Liver (tissue), 3 donors: ENCODE results near the gene SARDH.

ENCODE experiments used
- EGR1 ChIP-seq, 2 donors: IDR thresholded peaks; 2 replicates each; pipeline ENCODE4 v1.6.1; 2016 to 2018; ENCODE audit warnings: antibody characterized with exemption in 2 of 2, low read depth in 2 of 2
- JUND ChIP-seq, 2 donors: IDR thresholded peaks; 2 replicates each; pipeline ENCODE4 v1.6.1; 2016; ENCODE audit warnings: antibody characterized with exemption in 2 of 2
- RXRA ChIP-seq, 2 donors: IDR thresholded peaks; 2 replicates each; pipeline ENCODE4 v1.6.1; 2017 to 2018; ENCODE audit warnings: antibody characterized with exemption in 2 of 2, mild to moderate bottlenecking in 1 of 2
- TAF1 ChIP-seq: conservative IDR thresholded peaks from 2 replicates; pipeline ENCODE4 v1.6.1; 2016; ENCODE audit warnings: antibody characterized with exemption, mild to moderate bottlenecking
- ZBTB33 ChIP-seq: IDR thresholded peaks from 2 replicates; pipeline ENCODE4 v1.6.1; 2016; ENCODE audit warnings: antibody characterized with exemption
- TF ChIP-seq, protein P1 (sequence below): IDR thresholded peaks from 2 replicates; pipeline ENCODE4 v1.6.1; 2016; ENCODE audit warnings: antibody characterized with exemption
- TF ChIP-seq, protein P2 (sequence below): fragments of 150-350 bp; IDR thresholded peaks from 2 replicates; pipeline ENCODE4 v1.5.1; 2017; ENCODE audit warnings: improper control_type of control experiment, low read depth, low read length; ENCODE audit not compliant: missing input control
- TF ChIP-seq, protein P3 (sequence below): IDR thresholded peaks from 2 replicates; pipeline ENCODE4 v1.6.1; 2016; ENCODE audit warnings: antibody characterized with exemption, mild to moderate bottlenecking
- donor health status: healthy.
- donor health status: healthy.

DNA sequence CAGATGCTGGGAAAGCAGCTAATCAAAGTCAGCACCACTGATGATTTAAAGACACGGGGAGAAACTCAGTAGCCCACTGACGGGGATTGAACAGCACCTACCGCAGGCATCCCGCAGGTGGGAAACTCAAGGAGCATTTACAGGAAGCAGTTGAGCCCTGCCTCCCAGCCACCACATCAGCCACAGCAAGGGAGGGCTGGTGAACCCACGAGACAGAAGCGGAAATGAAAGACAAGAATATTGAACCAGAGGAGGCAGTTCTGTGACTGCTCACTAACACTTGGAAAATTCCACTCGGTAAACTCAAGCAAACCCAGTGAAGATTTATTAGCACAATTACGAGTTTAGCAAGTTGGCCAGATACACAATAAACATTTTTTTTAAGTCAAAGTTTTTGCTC, 118.4 kb downstream of the SARDH start:
- TF ChIP-seq RXRA (IDR thresholded peaks at IDR 0.05) (no peak), ZBTB33 (no peak), EGR1 (IDR thresholded peaks at IDR 0.05; ENCODE audit: low read depth in 2 of 2) (no peak), TAF1 (no peak), JUND (IDR thresholded peaks at IDR 0.05) (no peak)
- TF ChIP-seq, protein P1, sequence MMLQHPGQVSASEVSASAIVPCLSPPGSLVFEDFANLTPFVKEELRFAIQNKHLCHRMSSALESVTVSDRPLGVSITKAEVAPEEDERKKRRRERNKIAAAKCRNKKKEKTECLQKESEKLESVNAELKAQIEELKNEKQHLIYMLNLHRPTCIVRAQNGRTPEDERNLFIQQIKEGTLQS: no peak
- TF ChIP-seq, protein P2, sequence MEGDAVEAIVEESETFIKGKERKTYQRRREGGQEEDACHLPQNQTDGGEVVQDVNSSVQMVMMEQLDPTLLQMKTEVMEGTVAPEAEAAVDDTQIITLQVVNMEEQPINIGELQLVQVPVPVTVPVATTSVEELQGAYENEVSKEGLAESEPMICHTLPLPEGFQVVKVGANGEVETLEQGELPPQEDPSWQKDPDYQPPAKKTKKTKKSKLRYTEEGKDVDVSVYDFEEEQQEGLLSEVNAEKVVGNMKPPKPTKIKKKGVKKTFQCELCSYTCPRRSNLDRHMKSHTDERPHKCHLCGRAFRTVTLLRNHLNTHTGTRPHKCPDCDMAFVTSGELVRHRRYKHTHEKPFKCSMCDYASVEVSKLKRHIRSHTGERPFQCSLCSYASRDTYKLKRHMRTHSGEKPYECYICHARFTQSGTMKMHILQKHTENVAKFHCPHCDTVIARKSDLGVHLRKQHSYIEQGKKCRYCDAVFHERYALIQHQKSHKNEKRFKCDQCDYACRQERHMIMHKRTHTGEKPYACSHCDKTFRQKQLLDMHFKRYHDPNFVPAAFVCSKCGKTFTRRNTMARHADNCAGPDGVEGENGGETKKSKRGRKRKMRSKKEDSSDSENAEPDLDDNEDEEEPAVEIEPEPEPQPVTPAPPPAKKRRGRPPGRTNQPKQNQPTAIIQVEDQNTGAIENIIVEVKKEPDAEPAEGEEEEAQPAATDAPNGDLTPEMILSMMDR: no peak
- TF ChIP-seq, protein P3, sequence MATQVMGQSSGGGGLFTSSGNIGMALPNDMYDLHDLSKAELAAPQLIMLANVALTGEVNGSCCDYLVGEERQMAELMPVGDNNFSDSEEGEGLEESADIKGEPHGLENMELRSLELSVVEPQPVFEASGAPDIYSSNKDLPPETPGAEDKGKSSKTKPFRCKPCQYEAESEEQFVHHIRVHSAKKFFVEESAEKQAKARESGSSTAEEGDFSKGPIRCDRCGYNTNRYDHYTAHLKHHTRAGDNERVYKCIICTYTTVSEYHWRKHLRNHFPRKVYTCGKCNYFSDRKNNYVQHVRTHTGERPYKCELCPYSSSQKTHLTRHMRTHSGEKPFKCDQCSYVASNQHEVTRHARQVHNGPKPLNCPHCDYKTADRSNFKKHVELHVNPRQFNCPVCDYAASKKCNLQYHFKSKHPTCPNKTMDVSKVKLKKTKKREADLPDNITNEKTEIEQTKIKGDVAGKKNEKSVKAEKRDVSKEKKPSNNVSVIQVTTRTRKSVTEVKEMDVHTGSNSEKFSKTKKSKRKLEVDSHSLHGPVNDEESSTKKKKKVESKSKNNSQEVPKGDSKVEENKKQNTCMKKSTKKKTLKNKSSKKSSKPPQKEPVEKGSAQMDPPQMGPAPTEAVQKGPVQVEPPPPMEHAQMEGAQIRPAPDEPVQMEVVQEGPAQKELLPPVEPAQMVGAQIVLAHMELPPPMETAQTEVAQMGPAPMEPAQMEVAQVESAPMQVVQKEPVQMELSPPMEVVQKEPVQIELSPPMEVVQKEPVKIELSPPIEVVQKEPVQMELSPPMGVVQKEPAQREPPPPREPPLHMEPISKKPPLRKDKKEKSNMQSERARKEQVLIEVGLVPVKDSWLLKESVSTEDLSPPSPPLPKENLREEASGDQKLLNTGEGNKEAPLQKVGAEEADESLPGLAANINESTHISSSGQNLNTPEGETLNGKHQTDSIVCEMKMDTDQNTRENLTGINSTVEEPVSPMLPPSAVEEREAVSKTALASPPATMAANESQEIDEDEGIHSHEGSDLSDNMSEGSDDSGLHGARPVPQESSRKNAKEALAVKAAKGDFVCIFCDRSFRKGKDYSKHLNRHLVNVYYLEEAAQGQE: no peak
